HG03575 (cell line): Measurements from ENCODE around the gene UNC79.

ENCODE experiments used
- ATAC-seq: cut with Tn5 transposase; IDR thresholded peaks from one replicate; pipeline ENCODE4 v1.9.1; 2021; ENCODE audit not compliant: unreplicated experiment, insufficient number of reproducible peaks, low FRiP score; ENCODE audit errors: extremely low read depth

The UNC79 gene

GRCh38 chr14:93537951-93538350, 107.2 kb downstream of the UNC79 start:
- ATAC-seq: no peak

DNA sequence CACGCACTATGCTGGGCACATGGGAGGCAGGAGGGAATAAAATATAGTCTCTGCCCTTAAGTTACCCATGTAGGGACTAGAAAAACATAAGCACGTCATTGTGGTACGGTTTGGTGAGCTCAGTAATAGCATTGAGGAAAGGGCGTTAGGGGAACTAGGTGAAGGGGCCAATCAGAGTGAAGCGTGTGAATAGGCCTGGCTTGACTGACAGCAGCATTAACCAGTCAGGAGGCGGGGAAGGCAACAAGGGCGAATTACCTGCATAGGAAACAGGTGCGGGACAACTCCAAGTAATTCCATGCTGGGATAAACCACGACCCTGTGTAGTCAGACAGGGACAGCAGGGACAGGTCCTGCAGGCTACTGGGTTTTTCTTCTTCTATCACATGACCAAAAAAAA, 107.7 kb downstream of the UNC79 start:
- no peak for ATAC-seq

DNA sequence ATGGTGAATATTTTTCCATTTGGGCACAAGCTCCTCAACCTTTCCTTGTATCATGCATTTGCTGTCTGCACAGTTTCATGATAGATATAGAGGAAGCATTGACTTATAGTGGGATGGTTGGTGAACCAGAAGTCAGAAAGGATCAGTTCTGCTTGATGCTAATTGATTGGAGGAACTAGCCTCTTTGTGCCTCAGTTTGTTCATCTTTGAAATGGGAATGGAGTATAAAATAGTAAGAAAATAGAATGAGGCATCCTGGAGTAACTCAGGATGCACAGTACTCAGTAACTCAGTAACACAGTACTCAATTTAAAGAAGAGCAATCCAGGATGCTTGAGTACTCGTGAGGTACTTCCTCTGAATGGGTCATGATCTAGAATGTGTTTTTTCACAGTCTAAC, 109.5 kb downstream of the UNC79 start:
- no peak for ATAC-seq

DNA sequence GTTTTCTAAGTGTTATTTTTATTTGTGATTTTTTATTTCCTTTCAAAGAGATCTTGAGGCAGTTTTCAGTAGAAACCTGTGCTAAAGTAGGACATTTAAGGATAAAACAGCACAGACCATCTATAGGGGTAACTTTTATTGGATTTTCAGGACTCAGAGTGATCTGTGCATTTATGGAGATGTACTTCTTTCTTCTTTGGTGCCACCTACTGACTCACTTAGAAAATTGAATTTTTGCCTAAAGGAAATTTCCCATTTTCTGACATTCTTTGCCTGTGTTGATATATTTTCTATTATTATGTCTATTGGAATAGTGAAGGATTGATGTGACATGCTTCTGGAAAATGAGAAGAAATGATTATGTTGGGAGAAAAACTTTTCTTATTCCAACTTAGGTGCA, 113.0 kb downstream of the UNC79 start:
- ATAC-seq: no peak

GRCh38 chr14:93544212-93544611, 113.5 kb downstream of the UNC79 start:
- ATAC-seq: no peak

DNA sequence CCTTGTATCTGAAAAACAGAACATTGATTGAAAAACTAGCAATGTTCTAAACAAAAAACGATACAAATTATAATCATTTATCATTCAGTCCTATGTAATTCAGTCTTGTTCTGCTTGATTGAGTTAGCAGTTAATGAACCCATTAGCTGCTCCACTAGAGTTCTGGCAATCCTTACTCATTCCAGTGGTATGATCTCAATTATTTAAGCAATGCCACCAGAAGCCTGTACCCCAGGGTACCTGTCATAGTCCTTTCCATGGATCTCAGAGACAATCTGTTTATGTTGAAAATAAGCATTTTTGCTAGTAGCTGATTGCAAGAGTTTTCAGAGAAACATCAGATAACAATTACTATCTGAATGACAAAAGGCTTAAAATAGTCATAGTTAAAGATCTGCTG, 115.9 kb downstream of the UNC79 start:
- no peak for ATAC-seq

DNA sequence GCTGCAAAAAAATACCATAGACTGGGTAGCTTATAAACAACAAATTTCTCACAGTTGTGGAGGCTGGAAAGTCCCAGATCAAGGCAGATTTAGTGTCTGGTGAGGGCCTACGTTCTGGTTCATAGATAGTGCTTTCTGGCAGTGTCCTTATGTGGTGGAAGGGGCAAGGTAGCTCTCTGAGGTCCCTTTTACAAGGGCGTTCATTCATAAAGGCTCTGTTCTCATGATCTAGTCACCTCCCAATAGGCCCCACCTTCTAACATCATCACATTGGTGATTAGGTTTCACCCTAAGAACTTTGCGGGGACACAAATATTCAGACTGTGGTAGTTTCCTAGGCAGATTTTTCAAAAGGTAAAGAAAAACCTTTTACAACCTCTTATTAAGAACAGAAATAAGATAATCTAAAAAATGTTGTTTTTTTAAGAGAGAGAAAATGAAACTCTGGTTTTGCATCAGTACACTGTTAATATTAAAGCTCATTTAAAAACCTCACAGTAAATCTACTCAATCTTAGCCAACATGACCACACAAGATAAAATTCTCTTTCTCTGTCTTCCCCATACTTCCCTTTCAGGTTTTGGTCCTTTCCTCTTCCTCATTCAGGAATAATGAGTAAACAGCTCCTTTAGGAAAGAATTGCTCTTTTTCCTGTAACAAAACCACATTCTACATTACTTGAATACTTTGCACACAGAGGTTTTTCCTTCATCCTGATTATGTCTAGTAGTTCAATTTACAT, 117.5 kb downstream of the UNC79 start:
- ATAC-seq: no peak

DNA sequence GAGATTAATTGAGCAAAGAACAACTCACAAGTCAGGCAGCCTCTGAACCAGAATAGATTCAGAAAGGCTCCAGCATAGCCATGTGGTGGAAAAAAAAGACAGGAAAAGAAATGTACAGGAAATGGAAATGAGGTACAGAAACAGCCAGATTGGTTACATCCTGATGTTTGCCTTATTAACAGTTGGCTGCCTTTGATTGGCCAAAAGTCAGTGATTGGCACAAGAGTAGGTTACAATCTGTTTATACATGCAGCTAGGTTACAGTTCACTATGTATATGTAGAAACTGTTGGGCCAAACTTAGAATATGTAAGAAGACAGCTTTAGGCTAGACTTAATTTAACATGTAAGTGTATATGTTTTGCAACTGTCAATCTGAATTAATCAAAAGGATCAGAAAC, 118.9 kb downstream of the UNC79 start:
- no peak for ATAC-seq

DNA sequence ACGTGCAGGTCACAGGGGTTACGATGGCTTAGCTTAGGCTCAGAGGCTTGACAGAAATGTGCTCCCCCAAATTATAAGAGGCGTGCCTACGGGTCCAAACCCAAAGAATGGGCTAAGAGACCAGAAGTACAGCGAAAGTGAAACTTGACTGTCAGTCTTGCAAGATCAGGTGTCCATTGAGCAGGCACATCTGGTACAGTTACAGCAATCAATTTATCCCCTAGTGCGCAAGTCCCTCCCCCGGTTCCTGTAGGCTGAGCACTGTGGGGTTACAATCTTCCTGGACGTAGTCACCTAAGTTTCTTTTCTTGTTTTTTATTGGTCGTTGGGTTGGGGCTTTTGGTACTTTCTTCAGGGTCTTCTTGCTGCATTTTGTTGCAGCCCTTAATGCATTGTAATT, 134.2 kb downstream of the UNC79 start:
- no peak for ATAC-seq

- ATAC-seq: no peak
These were observed 135.4 kb downstream of the UNC79 start for GRCh38 chr14:93566065-93566693.

DNA sequence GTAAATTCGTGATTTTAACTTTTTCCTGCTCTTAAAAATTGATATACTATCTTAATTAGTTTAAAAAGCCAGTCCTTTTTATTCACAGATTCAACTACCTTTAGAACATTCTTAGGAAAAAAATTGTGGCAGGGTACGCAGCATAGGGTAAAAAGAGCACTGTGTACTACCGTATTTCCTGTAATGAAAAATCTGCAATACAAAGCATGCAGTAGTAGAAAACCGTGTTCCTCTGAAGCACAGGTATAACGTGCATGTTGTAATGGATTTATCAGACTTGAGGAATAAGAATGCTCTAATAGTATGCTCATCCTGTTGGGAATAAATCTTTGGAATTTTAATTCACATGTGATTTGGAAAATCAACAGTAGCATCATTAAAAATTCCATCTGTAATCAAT, 140.5 kb downstream of the UNC79 start:
- no peak for ATAC-seq

GRCh38 chr14:93579178-93579577, 148.4 kb downstream of the UNC79 start:
- ATAC-seq: no peak

DNA sequence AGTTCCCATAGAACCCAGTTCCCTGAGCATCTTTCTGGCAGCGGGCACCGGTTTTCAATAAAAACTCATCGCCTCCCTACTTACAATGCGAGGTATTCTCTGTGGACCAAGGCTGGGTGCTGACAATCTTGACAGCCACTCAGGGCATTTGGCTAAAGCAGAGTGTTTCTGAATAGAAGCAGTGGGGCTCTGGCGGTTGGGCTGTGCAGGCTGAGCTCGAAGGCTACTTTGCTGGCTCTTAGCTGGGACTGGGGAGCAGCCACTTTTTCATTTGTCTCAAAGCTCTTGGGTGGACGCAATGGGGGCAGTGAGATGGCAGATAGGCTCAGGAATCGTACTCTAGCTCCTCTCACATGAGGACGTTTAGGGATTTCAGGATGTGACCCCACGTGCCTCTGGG, 151.8 kb downstream of the UNC79 start:
- no peak for ATAC-seq

GRCh38 chr14:93587330-93587729, 156.6 kb downstream of the UNC79 start:
- no peak for ATAC-seq

- no peak for ATAC-seq
These were observed 160.8 kb downstream of the UNC79 start for GRCh38 chr14:93591506-93591905.

GRCh38 chr14:93592786-93593185, 162.0 kb downstream of the UNC79 start:
- no peak for ATAC-seq

- no peak for ATAC-seq
These were observed 175.4 kb downstream of the UNC79 start for GRCh38 chr14:93606091-93606490.

DNA sequence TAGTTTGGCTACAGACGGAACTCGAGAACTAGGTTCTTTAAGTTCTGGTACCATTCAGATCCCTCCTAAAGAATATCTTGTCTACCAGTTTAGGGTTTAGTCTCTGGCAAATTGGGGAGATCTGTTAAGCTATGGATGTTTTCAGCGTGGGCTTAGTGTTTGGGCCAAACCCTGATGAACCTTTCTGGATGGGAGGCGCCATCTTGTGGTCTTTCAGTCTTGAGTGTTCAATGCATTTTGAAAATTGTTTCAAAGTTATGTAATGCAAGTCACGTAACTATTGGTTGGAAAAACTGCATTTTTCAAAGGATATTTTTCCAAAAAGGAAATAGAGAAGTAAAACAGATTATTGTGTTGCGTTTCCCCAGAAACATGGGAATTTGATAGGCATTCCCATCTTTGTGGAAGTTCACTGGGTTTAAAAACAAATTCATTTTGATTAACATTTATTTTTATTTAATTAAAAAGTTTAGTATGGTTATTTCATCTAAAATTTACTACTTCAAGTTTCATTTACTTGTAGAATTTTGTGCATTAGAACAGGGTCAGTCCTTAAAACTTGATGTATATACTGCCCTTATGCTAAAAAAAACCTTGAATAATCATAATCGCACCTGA, 188.5 kb downstream of the UNC79 start:
- ATAC-seq: no peak

GRCh38 chr14:93628048-93628447, 197.3 kb downstream of the UNC79 start:
- no peak for ATAC-seq

DNA sequence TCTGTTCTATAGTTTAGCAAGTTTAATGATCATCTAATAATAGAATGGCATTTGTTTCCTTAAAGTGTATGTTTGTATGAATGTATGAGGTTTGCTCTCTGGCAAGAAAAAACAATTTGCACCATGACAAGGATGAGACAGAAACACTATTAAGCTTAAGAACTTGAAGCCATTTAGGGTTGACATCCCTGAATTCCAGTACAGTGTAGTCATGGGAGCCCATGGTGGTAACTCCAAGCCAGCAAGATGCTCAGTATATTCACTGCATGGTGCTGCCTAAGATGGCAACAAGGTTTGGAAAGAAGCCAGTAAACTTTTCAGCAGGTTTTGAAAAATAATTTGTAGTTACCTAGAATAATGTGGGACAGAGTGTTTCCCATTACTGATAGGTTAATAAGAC, 198.9 kb downstream of the UNC79 start:
- no peak for ATAC-seq
